T1000 (cell line): ENCODE measurements around the gene LRRTM2.

Experiments used
- DNase-seq: peaks from one replicate; lab custom pipeline; 2025; ENCODE audit warnings: mixed read lengths; lab: John Stamatoyannopoulos, UW

LRRTM2 gene

GRCh38 chr5:138878437-138879235, 3.5 kb upstream of the LRRTM2 start:
- DNase-seq = no peak

- no peak for DNase-seq
Measured at GRCh38 chr5:138876811-138877210, 1.7 kb upstream of the LRRTM2 start.

GRCh38 chr5:138875946-138876345, 811 bp upstream of the LRRTM2 start:
- no peak for DNase-seq

- no peak for DNase-seq
Measured at GRCh38 chr5:138875552-138875875, 379 bp upstream of the LRRTM2 start.

- no peak for DNase-seq
Measured at GRCh38 chr5:138874241-138874640, 894 bp downstream of the LRRTM2 start.

- no peak for DNase-seq
Measured at GRCh38 chr5:138873466-138874221, 1.5 kb downstream of the LRRTM2 start.

- no peak for DNase-seq
Measured at GRCh38 chr5:138872841-138873465, 2.2 kb downstream of the LRRTM2 start.

- no peak for DNase-seq
Measured at GRCh38 chr5:138870611-138871010, 4.5 kb downstream of the LRRTM2 start.

- no peak for DNase-seq
Measured at GRCh38 chr5:138869763-138870500, 5.2 kb downstream of the LRRTM2 start.

- DNase-seq = no peak
Measured at GRCh38 chr5:138869038-138869437, 6.1 kb downstream of the LRRTM2 start.

- no peak for DNase-seq
Measured at GRCh38 chr5:138867011-138867410, 8.1 kb downstream of the LRRTM2 start.

GRCh38 chr5:138853132-138853531, 22.0 kb downstream of the LRRTM2 start:
- no peak for DNase-seq

- DNase-seq = no peak
Measured at GRCh38 chr5:138850865-138851435, 24.2 kb downstream of the LRRTM2 start.

GRCh38 chr5:138849882-138850281, 25.3 kb downstream of the LRRTM2 start:
- DNase-seq = no peak

GRCh38 chr5:138849439-138849838, 25.7 kb downstream of the LRRTM2 start:
- DNase-seq = no peak

- DNase-seq = no peak
Measured at GRCh38 chr5:138844812-138845513, 30.2 kb downstream of the LRRTM2 start.

- DNase-seq = no peak
Measured at GRCh38 chr5:138844125-138844461, 31.0 kb downstream of the LRRTM2 start.

GRCh38 chr5:138843316-138844124, 31.6 kb downstream of the LRRTM2 start:
- DNase-seq = no peak

- DNase-seq = no peak
Measured at GRCh38 chr5:138841531-138841930, 33.6 kb downstream of the LRRTM2 start.

GRCh38 chr5:138840103-138840502, 35.0 kb downstream of the LRRTM2 start:
- DNase-seq = no peak

- DNase-seq = no peak
Measured at GRCh38 chr5:138837160-138837559, 38.0 kb downstream of the LRRTM2 start.
